HepG2 (cell line): ENCODE measurements around the gene LINC00237. TPM values are rescaled to one million over a fixed set of nuclear protein-coding genes. Genes with fewer than 3 reads are reported as not detected.

Source experiments
- ARNT2 ChIP-seq: sonication (generic); formaldehyde crosslinking; IDR thresholded peaks from 2 replicates; pipeline ENCODE4 v1.8.0; 2022; ENCODE audit warnings: mild to moderate bottlenecking, low read depth, missing genetic modification reagents, moderate library complexity
- BRCA1 ChIP-seq: sonication (generic); formaldehyde crosslinking; IDR thresholded peaks from 2 replicates; pipeline ENCODE4 v1.4.0; 2020; ENCODE audit warnings: missing genetic modification reagents
- GPBP1L1 ChIP-seq: sonication (generic); formaldehyde crosslinking; IDR thresholded peaks from 2 replicates; pipeline ENCODE4 v1.5.0; 2020; ENCODE audit warnings: mild to moderate bottlenecking, missing genetic modification reagents
- KDM6A ChIP-seq: IDR thresholded peaks from 2 replicates; pipeline ENCODE4 v1.6.1; 2016; ENCODE audit warnings: low read depth
- MBD4 ChIP-seq: IDR thresholded peaks from 2 replicates; pipeline ENCODE4 v1.6.1; 2012; ENCODE audit warnings: low read length, inconsistent platforms, borderline replicate concordance
- SALL2 ChIP-seq: sonication (generic); formaldehyde crosslinking; IDR thresholded peaks from 2 replicates; pipeline ENCODE4 v1.8.1; 2023; ENCODE audit warnings: mild to moderate bottlenecking, missing genetic modification reagents, inconsistent platforms
- TRAFD1 ChIP-seq: sonication (generic); formaldehyde crosslinking; IDR thresholded peaks from 2 replicates; pipeline ENCODE4 v1.5.1; 2020; ENCODE audit warnings: missing genetic modification reagents, mild to moderate bottlenecking, borderline replicate concordance
- ZBTB33 ChIP-seq: sonication (generic); formaldehyde crosslinking; IDR thresholded peaks from 2 replicates; pipeline ENCODE4 v1.4.0; 2020; ENCODE audit warnings: missing genetic modification reagents
- ZBTB40 ChIP-seq, 2 experiments: fragments of 450-650 bp in 1 of 2; sonication (generic) in 1 of 2; formaldehyde crosslinking in 1 of 2; IDR thresholded peaks; 2 replicates each; pipeline versions ENCODE4 v1.6.1 to v1.8.0; 2016 to 2022; ENCODE audit warnings: antibody characterized with exemption in 1 of 2, mild to moderate bottlenecking in 1 of 2, missing genetic modification reagents in 1 of 2
- ZFP90 ChIP-seq: sonication (generic); formaldehyde crosslinking; IDR thresholded peaks from 2 replicates; pipeline ENCODE4 v1.8.0; 2022; ENCODE audit warnings: missing genetic modification reagents, mild to moderate bottlenecking, inconsistent platforms, borderline replicate concordance
- ZNF180 ChIP-seq: sonication (generic); formaldehyde crosslinking; IDR thresholded peaks from 2 replicates; pipeline ENCODE4 v1.4.0; 2020; ENCODE audit warnings: low read depth, missing genetic modification reagents, borderline replicate concordance
- ZNF232 ChIP-seq: sonication (generic); formaldehyde crosslinking; IDR thresholded peaks from 2 replicates; pipeline ENCODE4 v1.4.0; 2020; ENCODE audit warnings: missing genetic modification reagents, borderline replicate concordance
- ZNF354B ChIP-seq: sonication (generic); formaldehyde crosslinking; IDR thresholded peaks from 2 replicates; pipeline ENCODE4 v1.8.0; 2022; ENCODE audit warnings: mild to moderate bottlenecking, missing genetic modification reagents
- ZNF556 ChIP-seq: sonication (generic); formaldehyde crosslinking; IDR thresholded peaks from 2 replicates; pipeline ENCODE4 v1.4.0; 2020; ENCODE audit warnings: mild to moderate bottlenecking, missing genetic modification reagents, borderline replicate concordance
- polyA plus RNA-seq, 8 experiments: library from polyadenylated mRNA; depleted of rRNA in 3 of 8; stranded (reverse) in 7 of 8; unstranded in 1 of 8; fragments of >200 nt; fragmentation: Illumina TruSeq in 4 of 8; extraction: Trizol in 4 of 8; gene quantifications; 2 replicates each; pipeline versions ENCODE4 v1.2.1 to v1.2.3, GENCODE V29; 2011 to 2016; ENCODE audit warnings: low read depth in 4 of 8, missing spikeins in 1 of 8, mixed read lengths in 1 of 8; ENCODE audit not compliant: insufficient read depth in 1 of 8
- total RNA-seq, 5 experiments: library from RNA; depleted of rRNA; stranded (reverse); fragments of >200 nt; fragmentation: Illumina TruSeq; extraction: Trizol; gene quantifications; 2 replicates each; pipeline ENCODE4 v1.2.3, GENCODE V29; 2016; ENCODE audit warnings: low read depth in 1 of 5

Gene LINC00237
- total and polyA plus RNA-seq, 2 of the 13 experiments (the other 11 are each of a cell fraction or from before 2014, with no cell fraction given): not detected

- no peak for TF ChIP-seq TRAFD1 (CRISPR knock-in tag)
- TF ChIP-seq ARNT2 (CRISPR knock-in tag): peak; percentile 78
- no peak for TF ChIP-seq ZNF180 (CRISPR knock-in tag)
- peak; percentile 99 for TF ChIP-seq KDM6A
- no peak; the same call in 1 of the 2 replicates for TF ChIP-seq ZBTB33 (CRISPR knock-in tag)
- peak; percentile 63; the same call in 1 of the 2 replicates for TF ChIP-seq ZNF556 (CRISPR knock-in tag)
- TF ChIP-seq ZNF354B (CRISPR knock-in tag): no peak
- peak; percentile 87 for TF ChIP-seq ZFP90 (CRISPR knock-in tag)
- no peak for TF ChIP-seq GPBP1L1 (CRISPR knock-in tag)
- TF ChIP-seq SALL2 (CRISPR knock-in tag): peak; percentile 54; the same call in 1 of the 2 replicates
- 0 out of 2 replicates have a peak, but pooled peaks have one; percentile 62 for TF ChIP-seq ZNF232 (CRISPR knock-in tag)
- TF ChIP-seq BRCA1 (CRISPR knock-in tag): 0 out of 2 replicates have a peak, but pooled peaks have one; percentile 77
- TF ChIP-seq ZBTB40 (IDR thresholded peaks at IDR 0.05): no peak
- TF ChIP-seq ZBTB40 (CRISPR knock-in tag; IDR thresholded peaks at IDR 0.05): no peak; the same call in 1 of the 2 replicates
- peak; percentile 87; the same call in 1 of the 2 replicates for TF ChIP-seq MBD4
Measured at GRCh38 chr20:21134883-21135493, 28.8 kb upstream of the LINC00237 start (continued).
